Gastrocnemius medialis (tissue), 4 donors: Measurements from ENCODE around the gene HMX3.

Experiments used
- CTCF ChIP-seq, 5 experiments: fragments of 450-650 bp in 3 of 5; fragments of 200-600 bp in 2 of 5; sonication (generic) in 2 of 5; IDR thresholded peaks in 4 of 5; conservative IDR thresholded peaks in 1 of 5; 1 replicate in 4 of 5; 2 replicates in 1 of 5; pipeline ENCODE4 v1.5.1; 2016 to 2019; ENCODE audit warnings: antibody characterized with exemption in 5 of 5, mild to moderate bottlenecking in 3 of 5, moderate library complexity in 3 of 5
- POLR2A ChIP-seq, 2 donors: fragments of 450-650 bp; IDR thresholded peaks; one replicate each; pipeline ENCODE4 v1.6.1; 2017; ENCODE audit warnings: antibody characterized with exemption in 2 of 2, mild to moderate bottlenecking in 2 of 2, moderate library complexity in 2 of 2

DNA sequence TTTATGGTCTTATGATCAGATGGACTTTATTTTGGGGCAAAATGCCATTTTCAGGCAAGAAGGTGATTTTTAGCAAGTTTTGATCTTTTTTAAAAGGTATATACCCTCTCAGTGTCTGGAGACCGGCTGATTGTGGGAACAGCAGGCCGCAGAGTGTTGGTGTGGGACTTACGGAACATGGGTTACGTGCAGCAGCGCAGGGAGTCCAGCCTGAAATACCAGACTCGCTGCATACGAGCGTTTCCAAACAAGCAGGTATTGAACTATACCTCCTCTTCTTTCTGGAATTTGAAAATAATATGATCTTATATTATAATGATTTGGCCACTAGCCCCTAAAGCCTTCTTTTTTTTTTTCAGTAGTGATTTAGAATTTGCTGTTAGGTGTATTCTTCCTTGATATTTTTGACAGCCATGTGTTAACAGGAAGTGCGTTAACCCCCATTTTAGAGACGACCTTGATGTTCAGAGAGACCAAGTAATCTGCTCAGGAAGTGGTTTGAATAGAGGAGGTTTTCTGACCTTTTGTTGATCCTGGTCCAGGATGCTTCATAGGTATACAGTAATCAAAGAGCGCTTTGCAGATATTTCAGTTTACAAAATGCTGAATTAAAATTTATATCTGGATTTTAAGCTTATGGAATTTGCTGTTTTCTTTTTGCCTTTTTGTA lies 24.7 kb downstream of the HMX3 start:
- TF ChIP-seq POLR2A (IDR thresholded peaks at IDR 0.05), result no peak
- TF ChIP-seq CTCF (IDR thresholded peaks at IDR 0.05 in 4 of 5, conservative IDR thresholded peaks at IDR 0.05 in 1 of 5), result no peak
